ENCODE measurements around the gene CD72.
"Not testable (repeated sequence)": the region's sequence is repeated elsewhere in the genome, so short reads cannot be mapped to it uniquely, and the experiment has no call there.

CD72 gene

GRCh38 chr9:35583521-35583920, 34.7 kb downstream of the CD72 start:
- not testable (repeated sequence) for DNase-seq

GRCh38 chr9:35579659-35580227, 38.5 kb downstream of the CD72 start:
- DNase-seq: not testable (repeated sequence)

- DNase-seq: no peak
These were observed 39.1 kb downstream of the CD72 start for GRCh38 chr9:35579130-35579529.

GRCh38 chr9:35577486-35577885, 40.7 kb downstream of the CD72 start:
- DNase-seq: no peak

- DNase-seq: no peak
These were observed 42.7 kb downstream of the CD72 start for GRCh38 chr9:35575478-35575877.

GRCh38 chr9:35574578-35575122, 43.6 kb downstream of the CD72 start:
- DNase-seq: no peak

GRCh38 chr9:35570709-35571504, 47.3 kb downstream of the CD72 start:
- no peak for DNase-seq

GRCh38 chr9:35569206-35569605, 49.0 kb downstream of the CD72 start:
- no peak for DNase-seq

GRCh38 chr9:35568196-35568595, 50.0 kb downstream of the CD72 start:
- no peak for DNase-seq

- DNase-seq: no peak
These were observed 51.8 kb downstream of the CD72 start for GRCh38 chr9:35566417-35566816.

GRCh38 chr9:35564658-35565061, 53.6 kb downstream of the CD72 start:
- no peak for DNase-seq

- no peak for DNase-seq
These were observed 54.4 kb downstream of the CD72 start for GRCh38 chr9:35563791-35564197.

- DNase-seq: no peak
These were observed 55.1 kb downstream of the CD72 start for GRCh38 chr9:35562895-35563780.

- no peak for DNase-seq
These were observed 56.5 kb downstream of the CD72 start for GRCh38 chr9:35561468-35562261.

- DNase-seq: no peak
These were observed 57.4 kb downstream of the CD72 start for GRCh38 chr9:35560625-35561337.

All from KG1 (cell line).